ENCODE measurements around the gene ADCY7.

ADCY7 gene

DNA sequence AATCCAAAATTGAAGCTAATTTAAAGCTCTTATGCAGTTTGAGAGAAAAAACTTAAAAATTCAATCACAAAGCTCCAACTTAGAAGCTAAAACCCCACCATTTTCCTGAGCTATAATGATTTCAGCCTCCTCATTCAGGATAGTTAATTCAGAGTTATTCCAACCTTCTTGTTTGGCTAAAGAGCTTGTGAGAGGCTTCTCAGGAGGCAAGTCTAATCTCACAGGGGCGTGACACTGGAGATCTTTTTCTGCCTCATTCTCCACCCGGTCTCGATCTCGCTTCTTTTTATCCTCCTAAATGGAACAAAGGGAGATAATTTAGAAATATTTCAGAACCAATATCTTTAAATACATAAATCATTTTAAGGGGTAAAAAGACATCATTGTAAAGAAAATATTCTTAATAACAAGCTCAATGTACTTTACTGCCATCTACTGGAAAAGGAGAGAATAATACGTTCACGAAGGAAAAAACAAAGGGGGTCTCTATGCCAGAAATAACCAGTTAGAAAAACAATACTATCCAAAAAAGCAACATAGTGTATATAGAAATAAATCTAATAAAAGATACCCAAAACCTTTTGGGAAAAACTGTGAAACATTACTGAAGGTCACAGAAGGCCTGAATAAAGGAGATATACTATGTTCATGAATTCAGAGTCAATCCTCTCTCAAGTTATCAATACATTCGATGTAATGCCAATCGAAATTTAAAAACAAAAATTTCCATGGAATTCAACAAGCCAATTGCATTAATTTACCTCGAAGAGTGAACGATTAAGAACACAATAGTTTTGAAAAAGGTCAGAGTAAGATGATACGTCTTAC lies 88.5 kb downstream of the ADCY7 start:
- no peak for DNase-seq (ENCODE audit: extremely low read depth, low read depth)
- H3K4me3 ChIP-seq (replicated peaks; ENCODE audit: low read depth, low read length), result no peak overlapping the region
- TF ChIP-seq, protein P1, sequence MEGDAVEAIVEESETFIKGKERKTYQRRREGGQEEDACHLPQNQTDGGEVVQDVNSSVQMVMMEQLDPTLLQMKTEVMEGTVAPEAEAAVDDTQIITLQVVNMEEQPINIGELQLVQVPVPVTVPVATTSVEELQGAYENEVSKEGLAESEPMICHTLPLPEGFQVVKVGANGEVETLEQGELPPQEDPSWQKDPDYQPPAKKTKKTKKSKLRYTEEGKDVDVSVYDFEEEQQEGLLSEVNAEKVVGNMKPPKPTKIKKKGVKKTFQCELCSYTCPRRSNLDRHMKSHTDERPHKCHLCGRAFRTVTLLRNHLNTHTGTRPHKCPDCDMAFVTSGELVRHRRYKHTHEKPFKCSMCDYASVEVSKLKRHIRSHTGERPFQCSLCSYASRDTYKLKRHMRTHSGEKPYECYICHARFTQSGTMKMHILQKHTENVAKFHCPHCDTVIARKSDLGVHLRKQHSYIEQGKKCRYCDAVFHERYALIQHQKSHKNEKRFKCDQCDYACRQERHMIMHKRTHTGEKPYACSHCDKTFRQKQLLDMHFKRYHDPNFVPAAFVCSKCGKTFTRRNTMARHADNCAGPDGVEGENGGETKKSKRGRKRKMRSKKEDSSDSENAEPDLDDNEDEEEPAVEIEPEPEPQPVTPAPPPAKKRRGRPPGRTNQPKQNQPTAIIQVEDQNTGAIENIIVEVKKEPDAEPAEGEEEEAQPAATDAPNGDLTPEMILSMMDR (IDR thresholded peaks at IDR 0.05; ENCODE audit: low read depth, low read length, missing control alignments), result peak; percentile 40

GRCh38 chr16:50359626-50360025 lies 93.3 kb downstream of the ADCY7 start:
- no peak overlapping the region for H3K4me3 ChIP-seq (replicated peaks; ENCODE audit: low read depth, low read length)
- no peak for DNase-seq (ENCODE audit: extremely low read depth, low read depth)
- TF ChIP-seq, protein P1 (IDR thresholded peaks at IDR 0.05; ENCODE audit: low read depth, low read length, missing control alignments), result no peak

GRCh38 chr16:50360033-50360778 lies 93.9 kb downstream of the ADCY7 start:
- TF ChIP-seq, protein P1 (IDR thresholded peaks at IDR 0.05; ENCODE audit: low read depth, low read length, missing control alignments), result no peak
- H3K4me3 ChIP-seq (replicated peaks; ENCODE audit: low read depth, low read length), result no peak overlapping the region
- no peak for DNase-seq (ENCODE audit: extremely low read depth, low read depth)

DNA sequence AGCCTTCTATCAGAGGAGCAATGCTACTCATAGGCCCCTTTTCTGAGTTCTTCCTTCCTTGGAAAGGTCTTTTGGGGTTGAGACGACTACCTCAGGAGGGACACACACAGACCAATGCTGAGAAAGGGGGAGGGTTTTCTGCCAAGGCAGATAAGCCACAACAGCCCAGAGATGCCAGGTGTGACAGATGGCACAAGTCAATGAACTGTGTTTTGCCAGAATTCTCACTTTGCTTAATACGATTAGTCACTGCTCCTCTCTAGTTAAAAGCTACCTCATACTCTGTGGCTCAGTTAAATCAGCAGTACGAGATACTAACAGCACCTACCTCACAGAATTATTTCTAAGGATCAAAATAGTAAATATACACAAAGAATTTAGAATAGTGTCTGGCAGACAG lies 94.4 kb downstream of the ADCY7 start:
- TF ChIP-seq, protein P1 (IDR thresholded peaks at IDR 0.05; ENCODE audit: low read depth, low read length, missing control alignments), result no peak
- no peak for DNase-seq (ENCODE audit: extremely low read depth, low read depth)
- H3K4me3 ChIP-seq (replicated peaks; ENCODE audit: low read depth, low read length), result no peak overlapping the region

- no peak overlapping the region for H3K4me3 ChIP-seq (replicated peaks; ENCODE audit: low read depth, low read length)
- TF ChIP-seq, protein P1 (IDR thresholded peaks at IDR 0.05; ENCODE audit: low read depth, low read length, missing control alignments), result no peak
- no peak for DNase-seq (ENCODE audit: extremely low read depth, low read depth)
These were observed 97.3 kb downstream of the ADCY7 start for GRCh38 chr16:50363656-50364055.

- TF ChIP-seq, protein P1 (IDR thresholded peaks at IDR 0.05; ENCODE audit: low read depth, low read length, missing control alignments), result no peak
- no peak overlapping the region for H3K4me3 ChIP-seq (replicated peaks; ENCODE audit: low read depth, low read length)
- DNase-seq (ENCODE audit: extremely low read depth, low read depth), result no peak
These were observed 99.6 kb downstream of the ADCY7 start for GRCh38 chr16:50365791-50366575.
